AG20443 (cell line): ENCODE measurements around the gene NFX1.

Experiments
- DNase-seq: peaks from one replicate; pipeline ENCODE4 v3.0.0; 2012; ENCODE audit warnings: low spot score, mixed read lengths

Gene NFX1

GRCh38 chr9:33290247-33291030 lies at the start of gene NFX1:
TSS of gene NFX1 (plus strand) at chr9:33290516. CDS start at chr9:33290573, 57 bp downstream.
- peak; percentile 97 for DNase-seq

DNA sequence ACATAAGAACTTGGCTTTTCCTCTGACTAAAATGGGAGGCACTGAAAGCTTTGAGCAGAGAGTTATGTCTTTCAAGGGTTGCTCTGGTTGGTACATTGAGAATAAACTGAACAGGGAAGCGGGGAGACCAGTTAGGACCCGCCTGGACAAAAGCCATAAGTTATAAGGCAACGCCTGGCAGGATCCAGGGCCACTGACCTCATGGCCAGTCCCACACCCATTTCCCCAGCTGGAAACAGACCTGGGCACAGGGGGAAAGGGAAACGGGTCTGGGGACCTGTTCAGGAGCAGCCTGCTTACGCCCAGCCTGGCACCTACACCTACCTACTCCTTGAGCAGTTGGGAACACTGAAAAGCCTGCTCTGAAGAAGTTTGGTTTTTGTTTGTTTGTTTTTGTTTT lies 49.0 kb upstream of the NFX1 start:
- DNase-seq, result no peak

DNA sequence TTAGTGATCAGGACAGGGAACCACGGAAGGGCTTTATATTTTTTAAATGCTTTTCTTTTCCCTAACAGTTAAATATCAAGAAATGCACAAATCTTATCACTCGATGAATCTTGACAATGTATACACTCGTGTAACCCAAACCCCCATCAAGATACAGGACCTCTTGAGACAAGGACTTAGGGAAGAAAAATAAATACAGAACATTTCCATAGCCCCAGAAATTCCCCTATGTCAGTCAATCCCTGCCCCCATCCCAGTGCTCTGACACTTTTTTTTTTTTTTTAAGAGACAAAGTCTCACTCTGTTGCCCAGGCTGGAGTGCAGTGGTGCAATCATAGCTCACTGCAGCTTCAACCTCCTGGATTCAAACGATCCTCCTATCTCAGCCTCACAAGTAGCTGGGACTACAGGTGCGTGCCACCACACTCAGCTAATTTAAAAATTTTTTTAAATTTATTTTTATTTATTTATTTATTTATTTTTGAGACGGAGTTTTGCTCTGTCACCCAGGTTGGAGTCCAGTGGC lies 47.6 kb upstream of the NFX1 start:
- DNase-seq, result no peak

DNA sequence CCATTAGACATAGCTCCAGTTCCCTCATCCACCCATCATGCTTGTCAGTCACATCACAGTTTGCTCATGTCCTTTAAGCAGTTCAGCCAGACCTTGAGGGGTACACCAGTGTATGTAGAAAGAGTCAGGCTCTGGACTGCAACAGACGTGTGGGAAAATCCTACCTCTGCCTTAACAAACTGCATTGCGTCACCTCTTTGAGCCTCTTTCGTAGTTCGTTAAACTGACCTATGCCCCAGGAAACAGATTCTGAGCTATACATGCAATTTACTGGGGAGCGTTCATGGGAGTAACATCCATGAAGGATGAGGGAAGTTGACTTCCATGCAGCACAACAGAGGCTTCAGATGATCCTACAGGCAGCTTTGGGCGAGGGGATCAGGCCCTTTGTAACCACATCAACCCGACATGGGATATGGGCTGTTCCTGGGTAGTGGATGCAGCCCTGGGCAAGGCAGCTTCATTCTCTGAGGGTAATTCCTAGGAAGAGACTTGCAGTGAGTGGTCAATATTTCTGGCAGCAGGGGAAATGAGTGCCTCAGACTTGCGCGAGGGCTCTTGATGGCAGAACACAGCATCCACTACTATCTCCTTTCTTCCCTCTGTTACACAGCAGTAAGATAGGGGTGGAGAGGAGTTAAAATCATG lies 46.1 kb upstream of the NFX1 start:
- no peak for DNase-seq

- no peak for DNase-seq
Measured at GRCh38 chr9:33245341-33245740, 45.0 kb upstream of the NFX1 start.

DNA sequence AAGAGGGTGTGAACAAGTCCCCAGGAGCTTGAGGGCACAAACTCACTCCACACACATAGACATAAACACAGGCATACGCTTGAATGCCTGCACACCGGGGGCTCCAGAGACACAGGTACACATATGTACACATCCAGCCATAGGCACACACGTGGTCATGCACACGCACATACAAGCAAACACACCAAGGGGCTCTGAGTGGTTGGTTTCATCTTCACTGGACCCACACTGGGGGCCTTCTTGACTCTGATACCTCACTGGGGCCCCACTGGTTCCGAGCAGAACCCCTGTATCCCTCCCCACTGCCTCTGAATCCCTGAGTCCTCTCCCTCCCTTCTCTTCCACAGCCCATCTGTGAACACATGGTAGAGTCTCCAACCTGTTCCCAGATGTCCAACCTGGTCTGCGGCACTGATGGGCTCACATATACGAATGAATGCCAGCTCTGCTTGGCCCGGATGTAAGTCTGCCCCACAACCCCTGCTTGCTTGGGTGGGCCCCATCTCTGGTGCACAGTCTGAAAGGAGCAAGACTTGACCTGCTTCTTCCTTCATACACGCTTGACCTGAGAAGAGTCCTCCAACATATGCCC lies 44.0 kb upstream of the NFX1 start:
- no peak for DNase-seq

- DNase-seq, result no peak
Measured at GRCh38 chr9:33248606-33249005, 41.7 kb upstream of the NFX1 start.

GRCh38 chr9:33249087-33249658 lies 41.1 kb upstream of the NFX1 start:
- DNase-seq, result no peak

- no peak for DNase-seq
Measured at GRCh38 chr9:33249983-33250382, 40.3 kb upstream of the NFX1 start.

DNA sequence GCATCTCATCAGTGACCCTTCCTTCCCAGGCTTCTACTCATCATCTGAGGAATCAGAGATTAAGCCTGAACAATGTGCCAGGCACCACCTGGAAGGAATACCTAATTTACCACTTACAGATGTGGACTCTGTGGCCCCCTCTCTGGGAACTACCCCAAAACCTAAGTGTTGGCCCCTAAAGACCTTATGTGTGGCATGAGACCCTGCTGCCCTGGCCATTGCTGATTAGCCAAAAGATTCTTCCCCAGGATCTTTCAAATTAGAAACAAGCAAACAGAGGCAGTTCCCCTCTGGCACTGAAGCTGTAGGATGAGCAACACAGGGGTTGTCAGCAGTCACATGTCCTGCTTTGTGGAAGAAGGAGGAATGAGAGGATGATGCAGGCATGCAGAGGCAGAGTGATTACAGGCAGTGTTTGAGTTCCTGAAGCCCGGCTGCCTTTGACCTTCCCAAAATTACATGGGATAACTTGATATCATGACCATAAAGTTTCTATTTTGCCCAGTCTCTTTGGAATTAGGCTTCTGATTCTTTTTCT lies 39.8 kb upstream of the NFX1 start:
- DNase-seq, result peak; percentile 93

GRCh38 chr9:33254211-33254610 lies 36.1 kb upstream of the NFX1 start:
- DNase-seq, result no peak

GRCh38 chr9:33255014-33255413 lies 35.3 kb upstream of the NFX1 start:
- no peak for DNase-seq

DNA sequence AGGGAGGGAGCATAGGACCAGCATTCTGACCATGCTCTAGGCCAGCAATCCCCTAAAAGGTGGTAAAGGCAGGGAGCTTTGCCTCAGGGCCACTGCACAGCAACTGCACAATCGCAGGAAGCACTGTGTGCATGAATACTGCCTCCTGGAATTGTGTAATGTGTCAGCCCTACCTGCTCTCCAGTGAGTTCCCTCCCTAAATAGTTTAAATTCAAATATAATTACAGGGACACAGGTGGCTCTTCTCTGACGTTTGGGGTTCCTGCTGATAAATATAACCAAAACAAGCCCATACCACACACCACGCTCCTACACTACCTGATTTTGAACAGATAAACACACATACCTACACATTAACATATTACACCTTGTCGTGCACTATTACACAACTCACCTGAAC lies 34.8 kb upstream of the NFX1 start:
- no peak for DNase-seq

- DNase-seq, result no peak
Measured at GRCh38 chr9:33256236-33256635, 34.1 kb upstream of the NFX1 start.

DNA sequence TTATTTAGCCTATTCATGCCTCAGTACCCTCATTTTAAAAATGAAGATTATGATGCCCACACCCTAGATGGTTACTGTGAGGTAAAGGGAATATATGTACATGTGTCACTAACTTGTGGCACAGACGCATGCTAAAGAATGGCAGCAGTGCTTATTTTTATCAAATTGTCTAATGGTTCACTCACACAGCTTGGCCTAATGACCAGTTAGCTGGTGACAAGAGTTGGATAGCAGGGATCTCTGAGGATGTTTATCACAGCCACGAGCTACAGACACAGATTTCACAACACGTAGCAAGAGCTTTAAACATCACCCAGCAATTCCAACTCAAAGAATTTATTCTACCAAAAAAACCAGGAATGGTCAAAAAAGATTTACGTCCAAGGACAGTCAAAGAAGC lies 33.0 kb upstream of the NFX1 start:
- DNase-seq, result no peak

DNA sequence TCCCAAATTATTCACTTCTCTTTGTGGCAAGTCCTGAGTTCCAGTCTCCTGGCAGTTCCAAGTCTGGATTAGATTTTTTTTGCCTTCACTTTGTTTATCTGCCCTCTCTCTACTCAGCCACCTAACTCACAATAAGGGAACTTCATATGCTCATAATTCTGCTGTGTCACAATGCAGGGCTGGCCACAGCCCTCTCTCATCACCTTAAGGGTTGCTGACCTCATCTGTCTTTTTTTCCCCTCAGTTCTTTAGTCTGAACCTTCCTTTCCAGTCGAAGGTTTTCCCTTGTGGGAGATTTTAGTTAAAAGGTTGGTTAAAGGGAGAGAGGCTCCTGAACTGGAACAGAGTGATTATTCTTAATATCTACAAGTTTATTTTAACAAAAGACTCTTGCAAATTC lies 29.9 kb upstream of the NFX1 start:
- DNase-seq, result no peak

GRCh38 chr9:33263131-33264002 lies 26.9 kb upstream of the NFX1 start:
- peak; percentile 33 for DNase-seq

GRCh38 chr9:33264003-33264472 lies 26.3 kb upstream of the NFX1 start:
- DNase-seq, result peak; percentile 32

GRCh38 chr9:33264473-33265177 lies 25.7 kb upstream of the NFX1 start, which contains the start of the genes BAG1 and CHMP5:
TSS of gene BAG1 (minus strand) at chr9:33264708.
TSS of gene CHMP5 (plus strand) at chr9:33265049. CDS start at chr9:33265079, 30 bp downstream.
- DNase-seq, result peak; percentile 99

DNA sequence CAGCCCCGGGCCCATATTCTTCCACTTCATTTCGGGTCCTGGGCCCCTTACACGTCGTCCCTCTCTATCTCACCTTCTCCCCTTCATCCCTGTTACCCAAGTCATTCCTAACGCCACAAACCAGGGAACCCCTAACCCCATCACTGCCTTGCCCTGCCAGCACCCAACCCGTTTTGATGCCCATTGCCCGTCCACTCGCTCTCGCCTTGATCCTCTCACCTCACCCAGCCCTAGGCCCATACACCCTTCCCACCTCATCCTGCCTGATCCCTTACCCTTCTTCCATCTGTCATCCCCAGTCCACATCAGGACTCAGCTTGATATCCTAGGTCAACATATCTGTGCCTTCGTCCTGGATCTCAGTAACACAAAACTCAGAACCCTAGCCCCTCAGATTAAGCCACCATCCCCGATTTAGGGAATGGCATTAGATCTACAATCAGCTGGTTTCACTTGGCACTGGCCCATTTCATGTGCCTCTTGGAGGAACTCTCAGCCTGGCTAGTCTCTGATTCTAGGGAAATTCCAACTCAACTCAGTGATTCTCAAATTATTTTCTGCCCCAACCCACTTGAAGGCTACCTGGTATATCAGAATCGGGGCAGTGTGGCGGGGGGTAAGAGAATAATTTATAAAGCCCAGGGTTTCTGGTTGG lies 25.0 kb upstream of the NFX1 start:
- DNase-seq, result no peak
